G401 (cell line): ENCODE measurements around the gene PVALEF. TPM values are rescaled to one million over a fixed set of nuclear protein-coding genes. Genes with fewer than 3 reads are reported as not detected.

ENCODE experiments used
- DNase-seq: peaks from one replicate; pipeline ENCODE4 v3.0.0-alpha.2; 2015; ENCODE audit warnings: low spot score
- in situ Hi-C: cut with HindIII; loops from 2 replicates; pipeline ENCODE4 v1.10.0; 2016; ENCODE audit warnings: low sequenced_read_pairs, mixed read lengths
- total RNA-seq: library from RNA; depleted of rRNA; stranded (reverse); fragments of >200 nt; shearing (Covaris generic); gene quantifications from 2 replicates; pipeline ENCODE4 v1.2.3, GENCODE V29; 2014

Gene PVALEF
- total RNA-seq, 1 experiment from 2014 or later, result not detected

DNA sequence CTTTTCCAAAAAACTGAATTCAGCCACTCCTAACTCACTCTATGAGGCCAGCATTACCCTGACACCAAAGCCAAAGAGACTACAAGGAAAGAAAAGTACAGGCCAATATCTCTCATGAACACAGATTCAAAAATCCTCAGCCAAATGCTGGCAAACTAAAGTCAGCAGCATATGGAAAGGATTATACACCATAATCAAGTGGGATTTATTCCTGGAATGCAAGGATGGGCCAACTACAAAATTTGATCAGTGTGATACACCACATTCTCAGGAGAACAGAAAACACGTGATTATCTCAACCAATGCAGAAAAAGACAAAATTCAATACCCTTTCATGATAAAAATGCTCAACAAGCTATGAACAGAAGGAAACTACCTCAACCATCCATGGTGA, 8.5 kb downstream of the PVALEF start:
- no peak for DNase-seq
- in situ Hi-C loops, result no loop called here

DNA sequence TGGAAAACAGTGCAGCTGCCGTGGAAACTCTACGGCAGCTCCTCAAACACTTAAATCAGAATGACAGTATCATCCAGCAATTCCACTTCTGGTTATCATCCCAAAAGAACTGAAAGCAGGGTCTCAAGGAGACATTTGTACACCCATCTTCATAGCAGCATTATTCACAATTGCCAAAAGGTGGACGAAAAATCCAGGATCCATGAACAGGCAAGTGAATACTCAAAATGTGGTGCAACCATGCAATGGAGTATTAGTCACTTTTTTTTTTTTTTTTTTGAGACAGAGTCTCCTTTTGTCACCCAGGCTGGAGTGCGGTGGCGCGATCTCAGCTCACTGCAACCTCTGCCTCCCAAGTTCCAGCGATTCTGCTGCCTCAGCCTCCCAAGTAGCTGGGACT, 11.4 kb downstream of the PVALEF start:
- no peak for DNase-seq
- in situ Hi-C loops, result no loop called here

DNA sequence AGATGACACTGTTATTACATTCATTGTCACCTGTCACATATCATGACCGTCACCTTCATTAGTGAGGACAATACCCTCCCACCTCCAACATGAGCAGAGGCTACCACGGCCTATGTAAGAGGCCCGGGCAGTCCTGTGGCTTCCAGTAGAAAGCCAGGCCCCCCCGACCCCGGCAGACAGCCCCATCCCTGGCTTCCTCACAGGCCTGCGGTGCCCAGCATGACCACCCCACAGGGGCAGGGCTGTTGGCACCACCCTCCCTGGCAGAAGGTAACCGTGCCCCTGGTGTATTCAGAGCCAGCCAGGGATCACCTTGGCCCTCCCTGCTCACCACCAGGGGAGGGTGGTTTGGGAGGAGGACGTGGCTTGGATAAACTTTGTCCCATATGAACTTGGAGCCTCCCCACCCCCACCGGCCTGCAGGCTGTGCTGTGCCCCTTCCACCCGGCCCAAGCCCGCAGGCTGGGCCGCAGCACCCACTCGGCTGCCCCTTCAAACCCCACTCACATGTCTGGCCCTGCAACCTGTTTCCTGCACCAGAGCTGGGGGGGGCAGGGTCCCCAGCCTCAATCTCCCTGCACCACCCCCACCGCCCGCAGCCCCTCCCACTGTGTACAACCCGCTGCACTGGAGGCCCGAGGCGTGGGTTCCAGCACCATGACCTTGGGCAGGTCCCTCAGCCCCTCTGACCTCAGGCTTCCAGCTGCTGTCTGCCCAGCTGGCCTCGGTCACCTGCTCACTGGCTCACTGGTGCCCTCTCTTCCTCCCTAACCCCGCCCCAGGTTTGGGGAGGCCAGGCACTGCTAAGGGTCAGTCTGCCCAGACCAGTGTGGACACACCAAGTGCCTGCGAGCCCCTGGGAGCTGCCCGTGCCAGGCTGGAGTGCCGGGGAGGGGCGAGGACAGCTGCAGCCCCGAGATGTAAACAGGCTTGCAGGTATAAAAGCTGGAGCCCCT, 13.1 kb downstream of the PVALEF start:
- DNase-seq, result no peak
- in situ Hi-C loops, result no loop called here

DNA sequence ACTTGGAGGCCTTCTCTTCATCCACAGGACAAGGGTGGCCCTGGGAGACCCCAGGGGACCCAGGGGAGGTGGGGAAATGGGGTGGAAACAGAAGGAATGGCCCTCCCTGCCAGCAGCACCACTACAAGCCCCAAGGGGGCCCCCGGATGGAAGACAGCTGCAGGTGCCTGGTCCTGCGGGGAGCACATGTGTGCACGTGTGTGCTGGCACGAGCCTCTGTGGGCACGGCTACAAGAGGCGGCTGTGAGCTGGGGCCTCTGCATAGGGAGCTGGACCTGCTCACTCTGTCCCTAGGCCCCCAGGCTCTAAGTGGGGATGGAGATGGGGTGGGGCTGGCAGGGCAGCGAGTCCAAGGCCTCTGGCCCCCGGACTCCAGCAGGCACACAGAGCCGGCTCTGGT, 13.9 kb downstream of the PVALEF start:
- in situ Hi-C loops, result no loop called here
- no peak for DNase-seq

DNA sequence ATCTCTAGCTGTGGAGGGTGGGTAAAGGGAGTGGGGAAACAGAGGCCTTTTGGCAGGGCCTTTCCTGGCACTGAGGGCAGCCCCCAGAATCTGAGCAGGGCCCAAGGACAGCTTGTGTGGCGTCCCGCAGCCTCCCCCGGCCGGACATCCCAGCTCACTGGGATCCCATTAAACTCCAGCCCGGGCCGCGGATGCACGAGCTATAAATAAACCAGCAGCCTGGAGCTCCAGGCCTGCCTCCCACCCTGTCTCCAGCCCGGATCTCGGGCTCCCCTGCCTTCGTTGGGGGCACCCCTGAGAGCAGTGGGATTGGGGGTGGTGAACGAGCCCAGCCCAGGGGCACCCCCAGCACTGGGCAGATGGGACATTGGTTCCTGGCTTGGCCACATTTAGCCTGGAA, 14.6 kb downstream of the PVALEF start:
- in situ Hi-C loops, result no loop called here
- no peak for DNase-seq

DNA sequence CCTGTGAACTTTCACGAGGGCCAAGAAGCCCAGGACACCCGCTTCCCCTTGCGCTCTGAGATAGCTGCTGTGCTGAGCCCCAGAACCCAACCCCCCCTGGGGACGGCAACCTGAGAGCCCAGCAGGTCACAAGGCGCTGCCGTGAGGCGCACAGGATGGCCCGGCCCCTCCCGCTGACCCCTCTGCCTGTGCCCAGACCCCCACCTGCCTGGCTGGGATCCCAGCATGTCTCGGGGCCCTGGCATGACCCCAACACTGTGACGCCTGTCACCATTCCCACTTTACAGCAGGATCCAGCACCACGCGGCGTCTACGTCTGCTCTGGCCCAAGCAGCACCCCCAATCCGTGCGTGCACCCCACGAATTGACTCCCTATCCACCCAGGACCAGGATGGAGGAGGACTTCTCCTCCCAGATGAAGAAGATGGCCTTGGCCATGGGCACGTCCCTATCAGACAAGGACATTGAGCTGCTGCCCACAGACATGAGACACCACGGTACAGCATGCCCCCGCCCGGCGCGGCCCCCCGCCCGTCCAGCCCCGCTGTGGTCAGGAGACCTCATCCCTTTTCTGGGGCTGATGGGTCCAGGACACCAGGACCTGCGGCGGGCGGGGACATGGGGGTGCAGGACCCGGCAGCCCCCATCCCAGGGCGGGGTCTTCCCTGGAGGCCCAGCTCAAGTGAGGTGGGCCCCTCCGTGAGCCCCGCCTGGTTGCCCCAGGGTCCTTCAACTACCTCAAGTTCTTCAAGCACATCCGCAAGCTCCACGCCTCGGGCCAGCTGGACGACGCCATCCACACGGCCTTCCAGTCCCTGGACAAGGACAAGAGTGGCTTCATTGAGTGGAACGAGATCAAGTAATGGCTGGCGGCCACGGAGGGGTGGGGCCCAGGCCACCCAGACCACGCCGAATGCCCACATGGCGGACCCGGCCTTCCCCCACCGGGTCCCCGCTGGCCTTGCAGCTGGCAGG, 15.8 kb downstream of the PVALEF start:
- no peak for DNase-seq
- in situ Hi-C loops, result no loop called here

DNA sequence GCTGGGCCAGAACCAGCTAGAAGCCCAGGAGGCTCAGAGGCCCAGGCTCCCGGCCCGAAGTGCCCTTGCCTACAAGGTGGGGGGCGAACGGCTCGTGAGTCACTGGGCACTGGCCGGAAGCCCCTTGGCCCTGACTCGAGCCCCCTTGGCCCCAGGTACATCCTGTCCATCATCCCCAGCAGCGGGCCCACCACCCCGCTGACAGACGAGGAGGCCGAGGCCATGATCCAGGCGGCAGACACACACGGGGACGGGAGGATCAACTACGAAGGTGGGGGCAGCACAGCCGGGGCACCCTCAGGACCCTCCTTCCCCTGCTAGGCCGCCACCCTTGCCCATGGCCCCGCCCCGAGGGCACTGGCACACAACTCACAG, 16.5 kb downstream of the PVALEF start:
- in situ Hi-C loops, result no loop called here

DNA sequence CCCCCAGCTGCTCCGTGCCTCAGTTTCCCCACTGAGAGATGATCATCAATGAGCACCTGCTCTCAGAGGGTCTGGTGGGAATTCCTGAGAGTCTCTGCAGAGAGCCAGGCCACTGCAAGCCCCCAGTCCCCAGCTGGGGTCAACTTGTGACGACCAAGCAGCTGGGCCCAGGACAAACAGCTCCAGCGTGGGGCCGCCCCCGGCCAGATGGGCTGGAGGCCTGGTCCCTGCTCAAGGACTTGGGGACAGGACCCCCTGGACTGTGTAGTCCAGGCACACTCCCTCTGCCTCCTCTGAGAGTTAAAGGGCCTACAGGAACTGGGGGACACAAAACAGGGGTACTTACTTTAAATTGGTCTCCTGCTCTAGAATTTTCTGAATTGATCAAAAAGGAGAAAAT, 17.3 kb downstream of the PVALEF start:
- in situ Hi-C loops, result no loop called here
- no peak for DNase-seq

More for the DNA sequence above, 16.5 kb downstream of the PVALEF start:
- no peak for DNase-seq

DNA sequence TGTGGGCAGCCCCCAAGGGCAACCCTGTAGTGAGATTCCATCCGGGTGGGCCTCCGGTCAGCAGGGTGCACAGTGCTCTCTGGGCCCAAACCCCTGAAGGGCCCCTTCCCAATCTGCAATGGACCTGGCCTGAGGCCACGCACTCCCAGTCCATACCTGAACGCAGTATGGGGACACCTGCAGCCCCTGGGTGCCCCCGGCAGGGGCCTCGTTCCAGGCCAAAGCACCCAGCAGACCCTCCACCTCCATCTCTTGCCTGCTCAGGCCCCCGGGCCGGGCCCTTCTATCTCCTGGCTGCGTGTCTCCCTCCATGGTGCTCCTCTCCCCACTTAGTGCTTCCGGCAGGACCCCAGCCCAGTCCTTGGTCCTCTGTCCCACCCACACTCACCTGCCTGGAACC, 18.0 kb downstream of the PVALEF start:
- in situ Hi-C loops, result no loop called here
- no peak for DNase-seq

DNA sequence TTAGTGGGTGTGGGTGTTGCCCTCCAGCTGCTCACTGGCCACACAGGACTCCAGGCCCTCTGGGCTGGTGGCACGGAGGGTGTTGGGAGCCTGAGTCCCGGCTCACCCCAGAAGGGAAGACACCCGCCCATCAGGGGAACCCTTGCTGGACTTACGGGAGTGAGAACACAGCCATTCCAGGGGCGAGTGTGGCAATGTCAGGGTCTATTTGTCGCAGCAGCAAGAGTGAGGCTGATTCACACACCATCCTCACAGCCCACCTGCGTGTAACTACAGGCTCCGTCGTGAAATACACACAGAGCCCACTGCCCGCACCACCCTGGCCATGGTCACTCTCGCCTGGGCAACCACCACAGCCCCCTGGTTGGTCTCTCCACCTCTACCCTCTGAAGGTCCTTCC, 18.5 kb downstream of the PVALEF start:
- in situ Hi-C loops, result no loop called here

DNA sequence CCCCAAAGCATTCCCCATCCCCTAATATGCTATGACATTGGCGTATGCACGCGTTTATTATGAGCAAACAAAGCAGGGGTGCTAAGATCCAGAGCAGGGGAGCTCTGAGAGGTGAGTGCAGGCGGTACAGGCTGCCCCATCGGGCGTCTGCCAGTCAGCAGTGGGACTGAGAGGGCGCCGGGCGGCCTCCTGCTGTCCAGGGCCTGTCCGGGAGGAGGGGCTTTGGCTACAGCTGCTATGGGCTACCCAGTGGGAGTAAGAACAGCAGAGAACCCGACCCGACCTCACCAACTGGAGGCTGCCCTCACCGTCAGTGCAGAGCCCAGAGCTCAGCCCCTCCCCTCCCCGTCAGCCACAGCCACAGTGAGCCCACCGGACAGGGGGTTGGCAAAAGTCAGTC, 19.2 kb downstream of the PVALEF start:
- no peak for DNase-seq
- in situ Hi-C loops, result no loop called here

More for the DNA sequence above, 18.5 kb downstream of the PVALEF start:
- no peak for DNase-seq

DNA sequence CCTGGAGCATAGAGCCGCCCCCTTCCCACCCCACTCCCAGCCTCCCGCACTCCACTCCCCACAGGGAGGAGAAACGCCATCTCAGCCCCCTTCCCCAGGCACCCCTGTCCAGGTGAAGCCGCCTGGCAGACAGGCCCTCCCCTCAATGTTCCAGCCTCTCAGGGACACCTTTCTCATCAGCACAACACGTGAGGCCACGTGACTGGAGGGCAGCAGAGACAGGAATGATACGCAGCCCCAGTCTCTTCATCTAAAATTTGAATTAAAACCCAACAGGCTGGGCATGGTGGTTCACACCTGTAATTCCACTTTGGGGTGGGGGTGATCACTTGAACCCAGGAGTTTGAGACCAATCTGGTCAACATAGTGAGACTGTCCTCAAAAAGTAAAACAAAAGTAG, 20.9 kb downstream of the PVALEF start:
- in situ Hi-C loops, result loop anchor here (5.0 kb wide), 1 partner anchor 44 kb away; no protein-coding TSS in a partner anchor
- no peak for DNase-seq

DNA sequence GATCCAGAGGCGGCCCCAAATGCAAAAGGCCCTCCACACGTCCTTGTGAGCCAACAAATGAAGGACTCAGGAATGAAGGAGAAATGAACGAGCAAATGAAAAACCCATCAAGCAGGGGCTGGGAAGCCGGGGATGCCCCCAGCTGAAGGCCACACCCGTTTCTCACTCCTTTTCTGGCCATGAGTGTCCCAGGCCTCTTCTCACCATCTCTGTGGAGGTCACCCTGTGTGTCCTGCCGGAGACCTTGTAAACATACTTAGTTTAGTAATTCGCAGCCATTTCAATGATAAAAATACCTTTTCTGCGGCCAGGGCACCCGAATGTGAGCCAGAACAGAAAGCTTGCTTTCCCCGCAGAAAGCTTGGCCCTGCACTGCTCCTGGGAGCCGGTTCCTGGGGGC, 21.8 kb downstream of the PVALEF start:
- in situ Hi-C loops, result loop anchor here (5.0 kb wide), 1 partner anchor 45 kb away; no protein-coding TSS in a partner anchor
- DNase-seq, result no peak

DNA sequence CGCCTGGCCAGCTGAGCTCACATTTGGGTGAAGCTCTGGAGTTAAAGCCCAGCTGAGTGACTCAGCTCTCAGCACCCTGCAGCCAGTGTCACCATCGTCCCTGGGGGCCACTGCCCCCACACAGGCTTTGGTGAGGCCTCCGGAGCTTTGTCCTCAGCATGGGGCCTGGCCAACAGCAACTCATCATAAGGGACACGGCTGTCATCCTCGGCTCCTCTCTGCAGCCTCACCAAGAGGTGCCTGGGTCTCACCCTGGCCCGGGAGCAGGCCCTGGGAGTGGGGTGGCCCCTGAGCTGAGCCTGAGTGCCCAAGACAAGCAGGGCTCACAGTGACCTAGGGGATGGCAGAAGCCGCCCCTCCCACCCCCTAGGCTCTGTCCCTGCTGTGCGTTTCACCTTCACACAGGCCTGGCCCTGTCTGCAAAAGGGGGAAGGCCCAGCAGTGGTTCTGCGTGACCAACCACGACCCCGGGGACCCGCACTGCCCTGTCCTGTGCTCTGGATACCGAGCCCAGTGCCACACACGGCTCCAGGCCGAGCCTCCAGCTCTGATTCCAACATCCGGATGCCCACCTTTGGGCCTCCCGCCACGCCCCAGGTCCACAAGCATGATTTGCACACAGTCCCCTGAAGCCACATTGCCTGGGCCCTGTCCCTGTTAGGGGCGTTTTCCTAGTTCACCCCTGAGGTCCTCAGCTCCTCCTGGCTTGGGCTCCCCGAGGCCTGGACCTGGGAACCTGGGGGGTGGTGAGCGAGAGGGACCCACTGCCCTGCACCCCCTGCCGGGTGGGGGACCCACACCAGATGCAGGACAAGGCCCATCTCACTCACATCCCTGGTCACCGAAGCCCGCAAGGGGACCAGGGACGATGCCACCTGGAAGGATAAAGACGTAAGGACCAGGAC, 22.5 kb downstream of the PVALEF start:
- no peak for DNase-seq
- in situ Hi-C loops, result loop anchor here (5.0 kb wide), 1 partner anchor 46 kb away; no protein-coding TSS in a partner anchor

DNA sequence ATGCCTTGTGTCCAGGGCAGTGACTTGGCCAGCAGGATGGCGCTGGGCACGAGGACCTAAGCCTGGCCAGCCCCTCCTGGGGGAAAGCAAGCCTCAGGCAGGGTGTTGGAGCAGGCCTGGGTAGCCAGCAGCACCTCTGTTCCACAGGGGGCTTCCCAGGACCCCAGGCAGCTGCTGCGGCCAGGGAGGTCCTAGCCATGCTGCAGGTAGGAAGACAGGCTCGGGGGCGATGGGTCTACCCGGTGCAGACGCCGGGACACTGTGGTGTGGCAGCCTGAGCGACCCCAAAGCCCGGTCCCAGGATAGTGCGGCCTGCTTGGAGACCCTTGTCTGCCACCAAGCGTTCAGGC, 23.2 kb downstream of the PVALEF start:
- in situ Hi-C loops, result loop anchor here (5.0 kb wide), 1 partner anchor 46 kb away; no protein-coding TSS in a partner anchor
- no peak for DNase-seq

DNA sequence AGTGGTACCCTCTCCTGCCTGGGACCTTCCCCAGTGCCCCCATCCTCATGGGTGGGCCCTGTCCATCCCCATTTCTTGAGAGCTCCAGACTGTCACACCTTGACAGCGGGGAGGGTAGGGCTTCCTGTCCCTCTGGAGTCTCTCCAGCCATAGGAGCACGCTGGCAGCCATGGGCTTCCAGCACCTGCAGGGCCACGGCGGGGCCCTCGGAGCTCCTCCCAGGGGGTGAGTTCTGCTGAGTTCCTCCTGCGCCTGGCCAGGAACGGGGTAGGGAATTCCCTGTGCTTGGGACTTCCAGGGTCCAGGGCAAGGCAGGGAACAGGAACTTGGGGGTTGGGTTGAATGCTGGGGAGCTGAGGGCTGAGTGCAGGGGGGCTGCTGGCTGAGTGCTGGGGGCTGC, 23.7 kb downstream of the PVALEF start:
- in situ Hi-C loops, result loop anchor here (5.0 kb wide), 1 partner anchor 47 kb away; no protein-coding TSS in a partner anchor
- no peak for DNase-seq

DNA sequence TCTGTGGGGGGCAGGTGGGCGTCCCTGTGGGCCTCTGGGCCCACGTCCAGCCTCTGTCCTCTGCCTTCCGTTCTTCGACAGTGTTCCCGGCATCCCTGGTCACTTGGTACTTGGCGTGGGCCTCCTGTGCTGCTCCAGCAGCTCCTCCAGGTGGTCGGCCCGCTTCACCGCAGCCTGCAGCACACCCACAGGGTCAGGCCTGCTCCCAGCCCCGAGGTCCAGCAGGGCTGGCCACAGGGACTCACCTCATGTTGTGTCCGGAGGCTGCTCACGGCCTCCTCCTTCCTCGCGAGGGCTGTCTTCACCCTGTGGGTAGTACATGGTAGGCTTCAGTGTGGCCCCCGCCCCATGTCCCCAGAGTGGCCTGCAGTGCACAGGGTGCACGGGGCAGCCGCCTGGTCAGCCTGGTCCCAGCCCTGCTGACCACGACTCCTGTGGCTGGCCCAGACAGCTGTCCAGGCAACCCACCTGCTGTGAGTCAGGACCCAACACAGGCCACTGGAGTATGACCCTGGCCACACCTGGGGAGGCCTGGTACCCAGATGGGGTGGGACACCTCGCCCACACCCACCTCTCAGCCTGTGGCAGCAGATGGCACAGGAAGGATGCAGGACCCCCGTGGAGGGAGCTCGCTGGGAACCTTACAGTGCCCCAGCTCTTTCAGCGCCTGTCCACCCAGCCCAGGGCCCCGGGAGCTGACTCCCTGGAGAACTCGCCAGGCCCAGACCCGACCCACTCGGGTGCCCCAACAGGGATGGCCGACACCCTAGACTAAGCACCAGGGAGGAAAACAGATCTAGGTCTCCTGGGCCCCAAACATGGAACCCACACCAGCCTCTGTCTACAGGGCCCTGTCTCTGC, 24.6 kb downstream of the PVALEF start:
- no peak for DNase-seq
- in situ Hi-C loops, result loop anchor here (5.0 kb wide), 1 partner anchor 48 kb away; no protein-coding TSS in a partner anchor

DNA sequence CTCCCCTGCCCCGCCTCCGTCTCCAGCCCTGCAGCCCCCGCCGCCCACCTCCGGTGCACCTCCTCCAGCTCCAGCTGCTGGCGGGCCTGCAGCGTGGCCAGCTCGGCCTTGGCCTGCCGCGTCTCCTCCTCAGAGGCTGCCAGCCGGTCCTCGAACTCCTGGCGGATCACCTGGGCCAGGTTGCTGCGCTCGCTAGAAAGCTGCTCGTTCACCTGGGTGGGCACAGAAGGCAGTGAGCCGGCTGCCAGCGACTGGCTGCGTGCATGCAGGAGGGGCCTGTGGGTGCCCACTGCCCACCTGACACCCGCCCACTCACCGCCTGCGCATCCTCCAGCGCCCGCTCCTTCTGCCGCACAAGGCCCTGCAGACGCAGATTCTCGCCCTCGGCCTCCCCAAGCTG, 25.3 kb downstream of the PVALEF start:
- no peak for DNase-seq
- in situ Hi-C loops, result no loop called here
